Measurements from ENCODE around the gene PBX1. TPM values are rescaled to one million over a fixed set of nuclear protein-coding genes. Genes with fewer than 3 reads are reported as not detected.
"Not testable (repeated sequence)": the region's sequence is repeated elsewhere in the genome, so short reads cannot be mapped to it uniquely, and the experiment has no call there.

Gene PBX1
- not detected in 2 replicates for total RNA-seq

DNA sequence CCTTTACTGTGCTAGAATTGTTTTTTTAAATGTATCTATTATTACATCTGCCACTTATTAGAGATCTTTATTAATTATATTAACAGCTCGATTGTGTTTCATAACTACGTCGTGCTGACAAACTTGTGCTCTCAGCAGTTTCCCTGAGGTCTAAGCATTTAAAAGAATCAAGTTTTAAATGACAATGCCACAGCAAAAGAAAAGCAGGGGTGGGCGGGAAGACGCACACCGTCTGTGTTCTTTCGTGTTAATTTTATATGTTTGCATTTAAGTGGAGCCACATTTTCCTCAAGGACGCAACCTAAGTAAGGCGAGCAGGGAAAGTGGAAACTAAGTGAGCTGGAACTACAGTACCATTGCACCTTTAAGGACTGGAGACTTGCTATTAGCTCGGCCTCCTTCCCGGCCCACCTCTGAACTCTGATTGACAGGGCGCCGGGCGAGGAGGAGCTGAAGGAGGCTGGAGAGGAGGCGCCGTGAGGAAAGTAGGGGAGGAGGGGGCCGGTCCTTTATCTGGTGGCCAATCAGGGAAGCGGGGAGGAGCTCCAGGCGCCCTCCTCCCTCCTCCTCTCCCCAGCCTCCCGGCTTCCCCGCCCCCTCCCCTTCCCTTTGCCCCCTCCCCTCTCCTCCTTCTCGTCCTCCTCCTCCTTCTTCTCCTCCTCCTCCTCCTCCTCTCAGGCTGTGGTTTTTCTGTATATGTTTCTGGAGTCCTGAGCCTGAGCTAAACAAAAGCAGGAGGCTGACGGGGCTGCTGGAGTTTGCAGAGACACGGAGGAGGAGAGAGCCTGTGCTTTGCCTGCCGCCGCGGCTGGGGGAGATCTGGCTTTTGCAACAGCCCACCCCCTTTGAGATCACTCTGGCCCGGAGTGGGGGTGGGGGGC lies at the start of gene PBX1:
PBX1 (plus strand) TSS at position 724 of the 881 bp plus-strand sequence.
- DNase-seq (ENCODE audit: low spot score), result peak; percentile 58
- no peaks in the 10 kb centered on the region for H3K4me1 Mint-ChIP-seq (ENCODE audit: low read depth)
- H3K4me3 Mint-ChIP-seq, result peak within 1 kb of the TSS; percentile 42
- intact Hi-C loops (cut with micrococcal nuclease), result no loop called here
- no peaks in the 10 kb centered on the region for H3K36me3 Mint-ChIP-seq (ENCODE audit: low read depth)
- no peak within 1 kb of the TSS for H3K27ac Mint-ChIP-seq
- H3K9me3 Mint-ChIP-seq, result peaks cover 3% of the 10 kb centered on the region
- peaks cover 24% of the 10 kb centered on the region for H3K27me3 Mint-ChIP-seq (ENCODE audit: insufficient read depth)

DNA sequence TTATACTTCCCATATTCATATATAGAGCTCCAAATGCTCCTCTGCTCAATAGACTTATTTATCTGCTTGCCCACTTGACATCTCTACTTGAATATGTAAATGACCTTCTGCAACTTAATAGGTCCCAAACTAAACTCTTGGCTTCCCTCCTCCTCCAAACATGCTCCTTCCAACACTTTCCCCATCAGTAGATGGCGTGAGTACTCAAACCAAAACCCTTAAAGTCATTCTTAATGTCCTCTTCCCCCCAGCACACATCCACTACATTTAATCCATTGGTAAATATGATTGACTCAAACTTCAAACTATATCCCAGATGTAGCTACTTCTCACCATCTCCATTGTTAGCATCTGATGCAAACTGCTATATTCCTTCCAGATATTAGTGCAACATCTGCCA lies 48.5 kb upstream of the PBX1 start:
- no peak overlapping the region for H3K4me3 Mint-ChIP-seq
- no peaks in the 10 kb centered on the region for H3K4me1 Mint-ChIP-seq (ENCODE audit: low read depth)
- no peak overlapping the region for H3K27ac Mint-ChIP-seq
- peaks cover 5% of the 10 kb centered on the region for H3K9me3 Mint-ChIP-seq
- no peaks in the 10 kb centered on the region for H3K27me3 Mint-ChIP-seq (ENCODE audit: insufficient read depth)
- no peak for DNase-seq (ENCODE audit: low spot score)
- intact Hi-C loops (cut with micrococcal nuclease), result no loop called here
- no peaks in the 10 kb centered on the region for H3K36me3 Mint-ChIP-seq (ENCODE audit: low read depth)

DNA sequence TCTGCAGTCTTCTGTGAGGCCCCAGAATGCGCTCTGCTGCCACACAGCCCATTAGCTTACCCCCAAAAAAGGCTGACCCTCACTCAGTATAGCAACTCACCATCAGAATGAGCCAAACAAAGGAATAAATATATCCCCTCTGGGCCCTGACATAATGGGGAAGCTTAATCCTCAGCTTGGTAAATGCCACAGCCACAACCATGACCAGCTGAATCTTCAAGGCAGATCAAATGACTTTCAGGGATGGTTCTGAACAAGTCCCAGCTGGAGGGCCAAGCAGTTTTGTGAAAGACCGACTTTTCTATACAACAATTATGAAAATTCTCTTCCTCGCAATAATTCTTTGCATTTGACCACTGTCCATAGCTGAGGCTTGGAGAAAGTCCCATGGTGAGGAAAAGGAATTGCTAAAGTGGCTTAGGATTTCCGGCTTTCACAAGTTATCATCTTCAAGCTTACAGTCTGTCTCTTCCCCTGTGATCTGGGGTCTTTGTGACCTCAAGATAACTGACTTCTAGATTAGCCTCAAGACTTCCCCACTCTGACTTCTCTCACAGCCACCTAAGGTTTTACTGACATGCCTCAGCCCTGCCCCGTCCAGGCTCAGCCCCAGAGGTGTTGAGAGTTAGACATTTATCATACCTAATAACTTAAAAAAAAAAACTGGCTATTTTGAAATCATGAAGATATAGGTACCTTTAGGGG lies 47.8 kb upstream of the PBX1 start:
- no peak overlapping the region for H3K27ac Mint-ChIP-seq
- H3K27me3 Mint-ChIP-seq (ENCODE audit: insufficient read depth), result no peaks in the 10 kb centered on the region
- no peaks in the 10 kb centered on the region for H3K36me3 Mint-ChIP-seq (ENCODE audit: low read depth)
- H3K4me3 Mint-ChIP-seq, result no peak overlapping the region
- intact Hi-C loops (cut with micrococcal nuclease), result no loop called here
- H3K9me3 Mint-ChIP-seq, result peaks cover 5% of the 10 kb centered on the region
- DNase-seq (ENCODE audit: low spot score), result no peak
- no peaks in the 10 kb centered on the region for H3K4me1 Mint-ChIP-seq (ENCODE audit: low read depth)

DNA sequence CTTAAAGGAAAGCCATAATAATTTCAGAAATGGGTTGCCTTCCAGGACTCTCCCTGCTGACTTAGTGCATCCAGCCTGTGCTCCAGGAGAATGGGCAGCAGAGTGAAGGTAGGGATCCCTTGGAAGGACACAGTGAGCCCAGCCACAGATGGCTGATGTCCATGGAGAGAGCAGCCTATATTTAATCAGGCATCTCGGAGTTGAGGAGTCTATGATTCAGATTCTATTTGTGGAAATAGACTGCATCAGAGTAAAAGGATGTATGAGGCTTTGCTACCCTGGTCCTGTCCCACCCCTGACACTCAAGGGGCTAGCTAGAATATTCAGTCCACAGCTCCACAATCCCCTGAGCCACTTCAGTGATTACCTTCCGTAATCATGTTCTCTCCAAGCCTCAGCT lies 43.8 kb upstream of the PBX1 start:
- no peak overlapping the region for H3K27ac Mint-ChIP-seq
- H3K4me3 Mint-ChIP-seq, result no peak overlapping the region
- no peak for DNase-seq (ENCODE audit: low spot score)
- H3K9me3 Mint-ChIP-seq, result no peaks in the 10 kb centered on the region
- H3K27me3 Mint-ChIP-seq (ENCODE audit: insufficient read depth), result no peaks in the 10 kb centered on the region
- intact Hi-C loops (cut with micrococcal nuclease), result no loop called here
- H3K4me1 Mint-ChIP-seq (ENCODE audit: low read depth), result no peaks in the 10 kb centered on the region
- no peaks in the 10 kb centered on the region for H3K36me3 Mint-ChIP-seq (ENCODE audit: low read depth)

DNA sequence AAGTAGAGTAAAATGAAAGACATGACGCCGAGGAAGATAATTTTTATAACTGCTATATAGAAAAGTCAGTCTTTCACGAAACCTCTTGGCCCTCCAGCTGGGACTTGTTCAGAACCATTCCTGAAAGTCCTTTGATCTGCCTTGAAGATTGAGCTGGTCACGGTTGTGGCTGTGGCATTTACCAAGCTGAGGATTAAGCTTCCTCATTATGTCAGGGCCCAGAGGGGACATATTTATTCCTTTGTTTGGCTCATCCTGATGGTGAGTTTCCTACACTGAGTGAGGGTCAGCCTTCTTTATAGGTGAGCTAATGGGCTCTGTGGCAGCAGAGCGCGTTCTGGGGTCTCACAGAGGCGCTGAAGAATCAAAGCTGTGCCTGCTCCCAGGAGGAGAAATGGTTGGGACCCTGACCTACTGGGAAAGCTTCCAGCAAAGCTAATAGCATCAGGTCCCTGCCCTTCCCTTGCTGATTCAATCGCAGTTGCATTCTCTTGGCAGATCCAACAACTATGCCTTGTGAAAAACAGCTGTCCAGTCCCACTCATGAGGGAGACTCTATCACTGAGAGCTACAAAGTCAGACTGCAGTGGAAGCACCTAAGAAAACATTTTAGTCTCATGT lies 43.2 kb upstream of the PBX1 start:
- Mint-ChIP-seq H3K4me1 (ENCODE audit: low read depth) (no peaks in the 10 kb centered on the region), H3K4me3 (no peak overlapping the region), H3K27ac (no peak overlapping the region), H3K27me3 (ENCODE audit: insufficient read depth) (no peaks in the 10 kb centered on the region), H3K36me3 (ENCODE audit: low read depth) (no peaks in the 10 kb centered on the region), H3K9me3 (no peaks in the 10 kb centered on the region)
- intact Hi-C loops (cut with micrococcal nuclease), result no loop called here
- DNase-seq (ENCODE audit: low spot score), result no peak

DNA sequence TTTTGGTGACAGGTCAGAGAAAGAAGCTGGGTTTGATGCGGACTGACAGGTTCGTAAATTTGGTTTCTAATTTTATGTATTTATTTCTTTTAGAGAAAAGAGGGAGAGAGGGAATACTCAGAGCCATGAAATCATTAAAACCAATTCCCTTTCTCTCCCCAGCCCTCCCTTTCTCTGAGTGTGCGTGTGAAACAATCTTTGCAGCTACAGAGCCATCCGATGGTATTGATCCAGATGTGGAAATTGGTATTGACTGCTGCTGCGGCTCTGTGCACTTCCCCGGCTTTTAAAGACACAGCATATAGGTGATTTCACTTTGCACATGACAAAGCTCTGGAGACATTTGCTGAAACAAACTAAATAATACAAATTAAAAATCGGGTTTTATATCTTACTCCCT lies 42.4 kb upstream of the PBX1 start:
- no peak for DNase-seq (ENCODE audit: low spot score)
- no peaks in the 10 kb centered on the region for H3K36me3 Mint-ChIP-seq (ENCODE audit: low read depth)
- no peak overlapping the region for H3K27ac Mint-ChIP-seq
- H3K27me3 Mint-ChIP-seq (ENCODE audit: insufficient read depth), result no peaks in the 10 kb centered on the region
- no peaks in the 10 kb centered on the region for H3K4me1 Mint-ChIP-seq (ENCODE audit: low read depth)
- intact Hi-C loops (cut with micrococcal nuclease), result no loop called here
- no peaks in the 10 kb centered on the region for H3K9me3 Mint-ChIP-seq
- H3K4me3 Mint-ChIP-seq, result no peak overlapping the region

DNA sequence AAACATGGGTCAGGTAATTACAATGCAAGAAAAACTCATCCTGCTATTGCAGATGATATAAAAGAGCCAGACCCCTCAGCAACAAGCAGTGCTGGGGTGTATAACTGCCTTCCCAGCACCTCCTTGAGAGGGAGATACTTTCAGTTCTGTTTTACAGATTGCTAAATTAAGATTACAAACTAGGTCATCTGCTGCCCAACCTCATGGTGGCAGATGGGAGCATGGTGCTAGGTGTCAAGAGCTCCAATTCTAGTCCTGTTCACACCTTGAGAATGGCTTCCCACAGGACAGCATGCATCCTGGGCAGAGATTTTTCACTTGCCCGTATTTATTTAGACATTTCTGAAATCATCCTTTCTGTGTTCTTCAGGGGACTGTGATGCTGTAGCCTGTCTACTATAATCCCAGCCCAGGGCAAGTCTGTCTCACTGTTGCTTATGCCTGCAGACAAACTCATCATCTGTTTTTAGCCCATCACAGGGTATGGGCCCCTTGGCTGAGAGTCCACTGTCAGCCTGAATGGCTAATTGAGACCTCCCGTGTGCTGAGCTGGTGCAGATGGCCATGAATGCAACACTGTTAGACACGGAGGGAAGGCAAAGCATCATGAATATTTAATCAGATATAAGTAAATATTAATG lies 40.2 kb upstream of the PBX1 start:
- Mint-ChIP-seq H3K9me3 (no peaks in the 10 kb centered on the region), H3K27ac (no peak overlapping the region), H3K36me3 (ENCODE audit: low read depth) (no peaks in the 10 kb centered on the region), H3K27me3 (ENCODE audit: insufficient read depth) (no peaks in the 10 kb centered on the region), H3K4me1 (ENCODE audit: low read depth) (no peaks in the 10 kb centered on the region), H3K4me3 (no peak overlapping the region)
- no peak for DNase-seq (ENCODE audit: low spot score)
- intact Hi-C loops (cut with micrococcal nuclease), result no loop called here

DNA sequence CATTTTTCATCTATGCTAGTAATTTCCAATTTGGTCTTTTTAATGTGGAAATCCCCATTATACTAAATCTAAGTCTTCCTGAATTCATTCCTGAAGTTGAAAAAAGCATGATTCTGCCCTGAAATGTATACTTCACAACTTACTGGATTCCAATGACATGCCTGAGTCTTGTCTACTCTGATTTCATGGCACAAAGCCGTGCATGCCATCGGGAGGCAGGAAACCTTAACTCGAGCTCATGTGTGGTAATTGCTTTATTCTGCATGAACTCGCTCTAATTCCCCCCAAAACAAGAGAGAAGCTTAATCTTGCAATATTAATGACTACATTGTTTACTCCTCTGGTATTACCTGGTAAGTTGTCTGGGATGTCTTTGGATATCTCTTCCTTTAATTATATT lies 39.6 kb upstream of the PBX1 start:
- H3K4me1 Mint-ChIP-seq (ENCODE audit: low read depth), result no peaks in the 10 kb centered on the region
- no peak overlapping the region for H3K4me3 Mint-ChIP-seq
- no peaks in the 10 kb centered on the region for H3K36me3 Mint-ChIP-seq (ENCODE audit: low read depth)
- no peak overlapping the region for H3K27ac Mint-ChIP-seq
- H3K27me3 Mint-ChIP-seq (ENCODE audit: insufficient read depth), result no peaks in the 10 kb centered on the region
- H3K9me3 Mint-ChIP-seq, result no peaks in the 10 kb centered on the region
- no peak for DNase-seq (ENCODE audit: low spot score)
- intact Hi-C loops (cut with micrococcal nuclease), result no loop called here

DNA sequence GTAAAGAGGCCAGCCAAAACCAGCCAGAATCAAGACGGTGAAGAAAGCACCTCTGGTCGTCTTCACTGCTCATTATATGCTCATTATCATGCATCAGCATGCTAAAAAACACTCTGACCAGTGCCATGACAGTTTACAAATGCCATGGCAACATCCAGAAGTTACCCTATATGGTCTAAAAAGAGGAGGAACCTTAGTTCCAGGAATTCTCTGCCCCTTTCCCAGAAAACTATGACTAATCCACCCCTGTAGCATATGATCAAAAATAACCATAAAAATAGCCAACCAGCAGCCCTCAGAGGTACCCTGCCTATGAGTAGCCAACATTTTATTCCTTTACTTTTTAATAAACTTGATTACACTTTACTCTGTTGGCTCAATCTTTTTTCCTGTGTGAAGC lies 34.2 kb upstream of the PBX1 start:
- Mint-ChIP-seq H3K27me3 (ENCODE audit: insufficient read depth) (no peaks in the 10 kb centered on the region), H3K36me3 (ENCODE audit: low read depth) (no peaks in the 10 kb centered on the region), H3K9me3 (peaks cover 8% of the 10 kb centered on the region), H3K27ac (no peak overlapping the region), H3K4me1 (ENCODE audit: low read depth) (no peaks in the 10 kb centered on the region), H3K4me3 (no peak overlapping the region)
- intact Hi-C loops (cut with micrococcal nuclease), result no loop called here
- DNase-seq (ENCODE audit: low spot score), result no peak

DNA sequence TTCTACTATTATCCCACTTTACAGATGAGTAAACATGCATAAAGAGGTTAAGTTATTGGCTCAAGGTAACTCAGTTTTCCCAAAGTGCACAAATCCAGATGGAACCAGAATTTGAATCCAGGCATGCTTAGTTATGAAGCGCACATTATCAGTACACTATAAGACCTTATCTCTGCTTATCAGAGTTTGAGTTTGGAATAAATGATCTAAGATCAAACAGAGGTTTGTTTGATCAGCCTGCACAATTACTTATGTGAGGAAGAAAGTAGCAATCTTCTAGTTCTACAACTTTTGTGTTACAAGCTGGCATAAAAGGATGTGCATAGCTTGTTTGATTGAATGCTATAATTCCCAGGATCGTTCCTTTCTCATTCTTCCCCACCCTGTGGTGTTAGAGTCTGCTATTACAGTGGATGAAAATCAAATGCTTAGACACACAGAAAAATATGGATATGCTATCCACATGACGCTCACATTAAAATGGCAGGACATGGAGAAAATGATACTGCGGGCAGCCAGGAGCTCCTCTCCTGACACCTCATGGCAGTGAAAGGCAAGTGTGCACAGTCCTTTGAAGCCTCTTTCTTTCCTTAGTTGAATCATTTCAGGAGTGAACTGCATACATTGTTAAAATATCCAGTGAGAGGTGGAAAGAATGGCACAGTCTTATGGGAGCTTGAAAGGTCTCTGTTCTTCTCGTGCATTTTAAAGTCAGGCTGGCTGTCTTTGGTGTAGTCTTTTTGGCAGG lies 23.9 kb upstream of the PBX1 start:
- intact Hi-C loops (cut with micrococcal nuclease), result no loop called here
- Mint-ChIP-seq H3K27ac (no peak overlapping the region), H3K27me3 (ENCODE audit: insufficient read depth) (no peaks in the 10 kb centered on the region), H3K4me1 (ENCODE audit: low read depth) (no peaks in the 10 kb centered on the region), H3K36me3 (ENCODE audit: low read depth) (no peaks in the 10 kb centered on the region), H3K9me3 (no peaks in the 10 kb centered on the region), H3K4me3 (no peak overlapping the region)
- no peak for DNase-seq (ENCODE audit: low spot score)

DNA sequence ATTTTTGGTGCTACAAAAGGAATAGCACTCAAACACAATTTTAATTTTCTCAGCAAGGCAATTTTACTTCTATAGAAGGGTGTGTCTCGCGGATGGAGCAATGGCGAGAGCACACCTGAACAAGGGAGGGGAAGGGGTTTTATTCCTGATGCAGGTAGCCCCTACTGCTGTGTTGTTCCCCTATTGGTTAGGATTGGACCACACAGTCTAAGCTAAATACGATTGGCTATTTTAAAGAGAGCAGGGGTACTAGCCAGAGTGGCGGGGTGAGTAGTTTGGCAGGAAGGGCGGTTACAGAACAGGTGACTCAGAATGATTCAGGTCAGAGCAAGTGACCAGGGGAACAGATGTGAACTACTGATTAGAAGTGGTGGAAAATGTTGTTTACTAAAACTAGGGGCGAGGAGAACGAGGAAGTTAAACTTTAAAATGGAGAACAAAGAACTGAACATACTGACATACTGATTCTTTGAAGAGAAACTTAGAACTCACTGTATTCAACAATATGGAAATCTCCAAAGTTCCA lies 6.5 kb upstream of the PBX1 start:
- H3K27ac Mint-ChIP-seq; H3K27me3 Mint-ChIP-seq (ENCODE audit: insufficient read depth); H3K4me1 Mint-ChIP-seq (ENCODE audit: low read depth); DNase-seq (ENCODE audit: low spot score); H3K4me3 Mint-ChIP-seq; H3K36me3 Mint-ChIP-seq (ENCODE audit: low read depth); intact Hi-C loops (cut with micrococcal nuclease): not testable (repeated sequence)
- peaks cover 24% of the 10 kb centered on the region for H3K9me3 Mint-ChIP-seq

DNA sequence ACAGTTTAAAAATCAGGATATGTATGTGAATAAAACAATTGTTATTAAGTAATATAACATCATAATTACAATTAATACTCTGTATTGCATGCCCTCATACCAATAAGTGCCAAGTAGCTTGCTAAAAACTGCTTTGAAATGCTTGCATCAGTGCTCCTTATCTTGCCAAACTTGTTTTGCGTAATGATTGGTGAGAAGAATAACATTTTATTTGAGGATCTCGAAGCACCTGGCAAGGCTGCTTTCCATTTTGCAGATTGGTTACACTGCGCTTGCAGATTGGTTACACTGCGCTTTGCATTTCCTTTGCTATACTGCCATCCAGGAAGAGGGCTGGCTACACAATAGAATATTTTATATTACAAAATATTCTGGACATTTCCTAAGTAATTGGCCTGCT lies 1.7 kb upstream of the PBX1 start:
- no peak overlapping the region for H3K27ac Mint-ChIP-seq
- no peak overlapping the region for H3K4me3 Mint-ChIP-seq
- intact Hi-C loops (cut with micrococcal nuclease), result no loop called here
- no peaks in the 10 kb centered on the region for H3K36me3 Mint-ChIP-seq (ENCODE audit: low read depth)
- peaks cover 24% of the 10 kb centered on the region for H3K27me3 Mint-ChIP-seq (ENCODE audit: insufficient read depth)
- no peak for DNase-seq (ENCODE audit: low spot score)
- peaks cover 15% of the 10 kb centered on the region for H3K9me3 Mint-ChIP-seq
- H3K4me1 Mint-ChIP-seq (ENCODE audit: low read depth), result no peaks in the 10 kb centered on the region
